Astrocyte (in vitro differentiated cells and primary cell): ENCODE measurements around the gene SCYGR1. TPM values are rescaled to one million over a fixed set of nuclear protein-coding genes. Genes with fewer than 3 reads are reported as not detected.

Source experiments
- DNase-seq: peaks from one replicate; pipeline ENCODE4 v3.0.0-alpha.2; 2010; ENCODE audit warnings: low read depth
- FAIRE-seq: peaks from 2 replicates; lab custom pipeline; 2011; peaks lifted over from hg19 to GRCh38; lab: Jason Lieb, UNC
- H2AFZ ChIP-seq: 2 replicates; pipeline ENCODE4 v1.6.0; 2012; ENCODE audit warnings: low read depth, low read length, inconsistent platforms
- H3K27ac ChIP-seq: 2 replicates; pipeline ENCODE4 v1.5.1; 2011; ENCODE audit warnings: low read depth, low read length, inconsistent platforms
- H3K27me3 ChIP-seq: 2 replicates; pipeline ENCODE4 v1.6.0; 2011; ENCODE audit warnings: low read length, inconsistent platforms; ENCODE audit not compliant: insufficient read depth
- H3K36me3 ChIP-seq: 2 replicates; pipeline ENCODE4 v1.5.1; 2011; ENCODE audit warnings: low read length, inconsistent platforms; ENCODE audit not compliant: insufficient read depth
- H3K4me1 ChIP-seq: 2 replicates; pipeline ENCODE4 v1.5.1; 2011; ENCODE audit warnings: low read length, inconsistent platforms; ENCODE audit not compliant: insufficient read depth
- H3K4me2 ChIP-seq: 2 replicates; pipeline ENCODE4 v1.6.0; 2012; ENCODE audit warnings: low read length, inconsistent platforms
- H3K4me3 ChIP-seq: 2 replicates; pipeline ENCODE4 v1.5.1; 2011; ENCODE audit warnings: low read depth, mild to moderate bottlenecking, low read length, inconsistent platforms; ENCODE audit not compliant: insufficient read depth
- H3K79me2 ChIP-seq: 2 replicates; pipeline ENCODE4 v1.6.0; 2012; ENCODE audit warnings: mild to moderate bottlenecking, low read length, inconsistent platforms; ENCODE audit not compliant: insufficient read depth
- H3K9ac ChIP-seq: 2 replicates; pipeline ENCODE4 v1.6.0; 2012; ENCODE audit warnings: mild to moderate bottlenecking, low read length, inconsistent platforms
- H3K9me3 ChIP-seq: 2 replicates; pipeline ENCODE4 v1.5.1; 2012; ENCODE audit warnings: low read depth, mild to moderate bottlenecking, low read length, inconsistent platforms; ENCODE audit not compliant: insufficient read depth
- H4K20me1 ChIP-seq: 2 replicates; pipeline ENCODE4 v1.6.0; 2012; ENCODE audit warnings: low read length, inconsistent platforms; ENCODE audit not compliant: insufficient read depth
- H3K27ac Mint-ChIP-seq: one replicate; pipeline ENCODE4 v1.8.0; 2021; ENCODE audit warnings: mild to moderate bottlenecking, mixed read lengths; ENCODE audit not compliant: unreplicated experiment
- H3K27me3 Mint-ChIP-seq: one replicate; pipeline ENCODE4 v1.8.0; 2021; ENCODE audit warnings: low read depth, mixed read lengths; ENCODE audit not compliant: unreplicated experiment
- H3K36me3 Mint-ChIP-seq: one replicate; pipeline ENCODE4 v1.8.0; 2021; ENCODE audit warnings: low read depth, mixed read lengths; ENCODE audit not compliant: unreplicated experiment
- H3K4me1 Mint-ChIP-seq: one replicate; pipeline ENCODE4 v1.8.0; 2021; ENCODE audit warnings: low read depth, mixed read lengths; ENCODE audit not compliant: unreplicated experiment
- H3K4me3 Mint-ChIP-seq: one replicate; pipeline ENCODE4 v1.8.0; 2021; ENCODE audit warnings: mild to moderate bottlenecking, moderate library complexity, mixed read lengths; ENCODE audit not compliant: unreplicated experiment
- H3K9me3 Mint-ChIP-seq: one replicate; pipeline ENCODE4 v1.8.0; 2021; ENCODE audit warnings: mild to moderate bottlenecking, mixed read lengths; ENCODE audit not compliant: unreplicated experiment
- CTCF ChIP-seq: IDR thresholded peaks from 2 replicates; pipeline ENCODE4 v1.5.1; 2011; ENCODE audit warnings: low read depth, mild to moderate bottlenecking, inconsistent platforms, low read length, moderate library complexity; ENCODE audit not compliant: insufficient read depth
- EZH2 ChIP-seq: IDR thresholded peaks from 2 replicates; pipeline ENCODE4 v1.6.1; 2012; ENCODE audit warnings: mild to moderate bottlenecking, low read length, inconsistent platforms; ENCODE audit not compliant: insufficient read depth
- total RNA-seq: library from RNA; stranded (reverse); gene quantifications from 2 replicates; pipeline ENCODE4 v1.2.1, GENCODE V29; 2021

The SCYGR1 gene
- total RNA-seq, 1 donor from 2014 or later, result not detected

GRCh38 chr2:227379095-227379494, 8.7 kb downstream of the SCYGR1 start, which contains the start of gene TM4SF20:
Gene TM4SF20, minus strand, starts transcription at chr2:227379306. Its CDS starts 38 bp downstream, at chr2:227379268.
- no peaks in the 10 kb centered on the region for H3K79me2 ChIP-seq
- no peak within 1 kb of the TSS for H3K9ac ChIP-seq
- H3K27me3 ChIP-seq, result no peaks in the 10 kb centered on the region
- H3K27ac ChIP-seq, result no peak within 1 kb of the TSS
- no peak within 1 kb of the TSS for H3K4me3 Mint-ChIP-seq
- no peaks in the 10 kb centered on the region for H3K36me3 Mint-ChIP-seq
- H3K27me3 Mint-ChIP-seq, result peaks cover 5% of the 10 kb centered on the region
- H3K36me3 ChIP-seq, result no peaks in the 10 kb centered on the region
- H2AFZ ChIP-seq, result no peak within 1 kb of the TSS
- H3K9me3 ChIP-seq, result no peaks in the 10 kb centered on the region
- FAIRE-seq, result no peak
- no peaks in the 10 kb centered on the region for H3K4me1 ChIP-seq
- TF ChIP-seq EZH2, result no peak
- no peak for TF ChIP-seq CTCF
- H3K4me2 ChIP-seq, result no peak within 1 kb of the TSS
- no peaks in the 10 kb centered on the region for H4K20me1 ChIP-seq
- H3K4me1 Mint-ChIP-seq, result peaks cover 4% of the 10 kb centered on the region
- no peak for DNase-seq
- H3K27ac Mint-ChIP-seq, result no peak within 1 kb of the TSS
- no peak within 1 kb of the TSS for H3K4me3 ChIP-seq
- no peaks in the 10 kb centered on the region for H3K9me3 Mint-ChIP-seq

GRCh38 chr2:227378371-227378782, 9.4 kb downstream of the SCYGR1 start:
- H3K9me3 ChIP-seq, result no peaks in the 10 kb centered on the region
- no peaks in the 10 kb centered on the region for H3K4me1 ChIP-seq
- TF ChIP-seq CTCF (no peak), EZH2 (no peak)
- no peaks in the 10 kb centered on the region for H4K20me1 ChIP-seq
- H3K36me3 Mint-ChIP-seq, result no peaks in the 10 kb centered on the region
- H3K27me3 ChIP-seq, result no peaks in the 10 kb centered on the region
- no peak overlapping the region for H3K27ac Mint-ChIP-seq
- no peak for DNase-seq
- H3K27ac ChIP-seq, result no peak overlapping the region
- H3K4me1 Mint-ChIP-seq, result peaks cover 4% of the 10 kb centered on the region
- H3K79me2 ChIP-seq, result no peaks in the 10 kb centered on the region
- H3K4me3 Mint-ChIP-seq, result no peak overlapping the region
- H2AFZ ChIP-seq, result no peak overlapping the region
- H3K9me3 Mint-ChIP-seq, result no peaks in the 10 kb centered on the region
- H3K36me3 ChIP-seq, result no peaks in the 10 kb centered on the region
- no peak overlapping the region for H3K4me3 ChIP-seq
- no peak overlapping the region for H3K4me2 ChIP-seq
- H3K9ac ChIP-seq, result no peak overlapping the region
- no peak for FAIRE-seq
- no peaks in the 10 kb centered on the region for H3K27me3 Mint-ChIP-seq

GRCh38 chr2:227377467-227378351, 10.0 kb downstream of the SCYGR1 start:
- no peaks in the 10 kb centered on the region for H3K27me3 ChIP-seq
- no peak overlapping the region for H3K4me3 ChIP-seq
- no peaks in the 10 kb centered on the region for H3K4me1 ChIP-seq
- no peaks in the 10 kb centered on the region for H3K36me3 Mint-ChIP-seq
- H3K36me3 ChIP-seq, result no peaks in the 10 kb centered on the region
- no peak for FAIRE-seq
- no peak overlapping the region for H3K27ac ChIP-seq
- no peak overlapping the region for H3K9ac ChIP-seq
- H3K79me2 ChIP-seq, result no peaks in the 10 kb centered on the region
- no peak overlapping the region for H3K4me2 ChIP-seq
- no peaks in the 10 kb centered on the region for H3K9me3 ChIP-seq
- no peak overlapping the region for H2AFZ ChIP-seq
- DNase-seq, result no peak
- no peaks in the 10 kb centered on the region for H4K20me1 ChIP-seq
- no peaks in the 10 kb centered on the region for H3K9me3 Mint-ChIP-seq
- no peak for TF ChIP-seq CTCF
- no peak for TF ChIP-seq EZH2
- H3K4me1 Mint-ChIP-seq, result peaks cover 4% of the 10 kb centered on the region
- no peak overlapping the region for H3K27ac Mint-ChIP-seq
- no peaks in the 10 kb centered on the region for H3K27me3 Mint-ChIP-seq
- no peak overlapping the region for H3K4me3 Mint-ChIP-seq
